Spleen (tissue), 7 donors: ENCODE data around the gene ADD2.

ENCODE experiments used
- CTCF ChIP-seq, 11 experiments: fragments of 200-600 bp in 7 of 11; fragments of 450-650 bp in 4 of 11; sonication (generic) in 4 of 11; IDR thresholded peaks in 8 of 11; conservative IDR thresholded peaks in 3 of 11; 1 replicate in 7 of 11; 2 replicates in 4 of 11; pipeline versions ENCODE4 v1.4.0 to v1.8.0; 2016 to 2021; ENCODE audit warnings: antibody characterized with exemption in 11 of 11, inconsistent platforms in 4 of 11, mild to moderate bottlenecking in 1 of 11
- POLR2A ChIP-seq, 3 donors: fragments of 450-650 bp; IDR thresholded peaks; one replicate each; pipeline ENCODE4 v1.5.1; 2017; ENCODE audit warnings: antibody characterized with exemption in 3 of 3, mild to moderate bottlenecking in 1 of 3
- POLR2AphosphoS5 ChIP-seq, 3 donors: sonication (generic); formaldehyde crosslinking; IDR thresholded peaks; one replicate each; pipeline ENCODE4 v1.5.1; 2017; ENCODE audit warnings: antibody characterized with exemption in 3 of 3
- donor health status: DM: no; HTN: no; CAD: no; lungs with moderate emphysema.
- donor health status: DM: no; HTN: no; CAD: no.
- donor health status: DM: no; HTN: no; CAD: no.

GRCh38 chr2:70816726-70817125 is 48.7 kb upstream of the ADD2 start:
- TF ChIP-seq CTCF (IDR thresholded peaks at IDR 0.05 in 8 of 11, conservative IDR thresholded peaks at IDR 0.05 in 3 of 11) = no peak
- no peak for TF ChIP-seq POLR2AphosphoS5 (IDR thresholded peaks at IDR 0.05)
- TF ChIP-seq POLR2A (IDR thresholded peaks at IDR 0.05) = no peak
